Activated T-helper 9 cell treated with anti-CD3 and anti-CD28 coated beads, Interleukin-2, amount 50 U/mL, for 16 hours (primary cell): ENCODE measurements around the gene IGFL4.

Experiments used
- DNase-seq: peaks from one replicate; pipeline ENCODE4 v3.0.0-alpha.2; 2020; ENCODE audit warnings: low read depth

Gene IGFL4

GRCh38 chr19:45994456-45994997 lies 46.3 kb downstream of the IGFL4 start:
- no peak for DNase-seq

GRCh38 chr19:45990113-45990728 lies 50.6 kb downstream of the IGFL4 start:
- DNase-seq = no peak
